Endothelial cell of umbilical vein (primary cell): Measurements from ENCODE around the gene NME4.

ENCODE experiments used
- CTCF ChIP-seq, 2 donors: IDR thresholded peaks; 1 replicate in 1 of 2; 2 replicates in 1 of 2; pipeline ENCODE4 v1.5.1; 2011; ENCODE audit warnings: low read length in 2 of 2, mild to moderate bottlenecking in 2 of 2, moderate library complexity in 2 of 2, control low read depth in 1 of 2, inconsistent platforms in 1 of 2, low read depth in 1 of 2; ENCODE audit not compliant: insufficient read depth in 1 of 2; ENCODE audit errors: extremely low read depth in 1 of 2
- EZH2 ChIP-seq: IDR thresholded peaks from 2 replicates; pipeline ENCODE4 v1.6.1; 2012; ENCODE audit warnings: borderline replicate concordance, low read depth, mild to moderate bottlenecking, moderate library complexity, low read length, inconsistent platforms; ENCODE audit not compliant: severe bottlenecking
- MAX ChIP-seq: IDR thresholded peaks from 2 replicates; pipeline ENCODE4 v1.6.1; 2011; ENCODE audit not compliant: insufficient read depth, insufficient read length
- POLR2A ChIP-seq: IDR thresholded peaks from 2 replicates; pipeline ENCODE4 v1.6.1; 2012; ENCODE audit warnings: low read depth, mild to moderate bottlenecking, control low read depth, low read length

DNA sequence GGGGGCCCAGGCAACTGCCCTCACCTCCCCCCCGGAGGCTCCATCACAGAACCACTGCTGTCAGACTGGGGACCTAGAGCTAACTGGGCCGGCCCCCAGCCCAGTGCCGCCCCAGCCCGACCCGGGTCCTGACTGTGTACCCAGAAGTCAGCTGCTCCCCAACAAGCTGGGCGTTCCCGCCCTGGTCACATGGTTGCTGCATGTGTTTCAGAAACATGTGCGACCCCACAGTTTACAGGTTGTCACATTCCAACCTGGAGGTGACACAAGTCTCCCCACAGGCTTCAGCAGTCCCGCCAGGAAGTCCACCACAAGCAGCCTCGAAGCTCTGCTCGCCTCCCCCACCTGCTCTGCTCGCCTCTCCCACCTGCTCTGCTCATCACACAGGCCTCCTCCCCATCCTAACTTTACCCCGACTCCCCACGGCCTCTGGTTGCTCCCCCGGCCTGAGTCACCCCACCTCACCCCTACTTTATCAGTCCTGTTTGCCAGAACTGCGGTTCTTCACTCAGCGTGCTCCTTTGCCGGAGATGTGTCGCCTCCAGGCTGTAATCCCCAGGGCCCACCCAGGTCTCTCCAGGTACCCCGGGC, 27.6 kb upstream of the NME4 start:
- TF ChIP-seq EZH2 (no peak), CTCF (IDR thresholded peaks at IDR 0.05; ENCODE audit: extremely low read depth in 1 of 2, insufficient read depth in 1 of 2, low read depth in 1 of 2, low read length in 2 of 2) (no peak), MAX (no peak), POLR2A (no peak)
